Activated naive CD4-positive, alpha-beta T cell treated with anti-CD3 and anti-CD28 coated beads, Interleukin-2, amount 50 U/mL, for 72 hours (primary cell): Measurements from ENCODE around the gene RPN2. TPM values are rescaled to one million over a fixed set of nuclear protein-coding genes. Genes with fewer than 3 reads are reported as not detected.

Experiments
- ATAC-seq, 2 donors: fragments of 150-1000 bp; cut with Tn5 transposase; 2 replicates each; pipeline ENCODE4 v1.10.0; 2021; ENCODE audit warnings: mild to moderate bottlenecking in 2 of 2, moderate library complexity in 2 of 2
- DNase-seq, 2 donors: peaks; one replicate each; pipeline ENCODE4 v3.0.0; 2021 to 2022; ENCODE audit warnings: low spot score in 2 of 2
- H3K27ac Mint-ChIP-seq, 2 donors: one replicate each; pipeline ENCODE4 v1.8.0; 2022; ENCODE audit warnings: mild to moderate bottlenecking in 2 of 2, mixed read lengths in 2 of 2
- H3K36me3 Mint-ChIP-seq, 2 donors: one replicate each; pipeline ENCODE4 v1.8.0; 2022; ENCODE audit warnings: mixed read lengths in 2 of 2
- H3K9me3 Mint-ChIP-seq, 2 donors: one replicate each; pipeline ENCODE4 v1.8.0; 2022; ENCODE audit warnings: mixed read lengths in 2 of 2
- total RNA-seq, 2 donors: library from RNA; stranded (reverse); gene quantifications; one replicate each; pipeline ENCODE4 v1.2.3, GENCODE V29; 2022

The RPN2 gene
- total RNA-seq, 2 donors from 2014 or later = 104 to 132 TPM

DNA sequence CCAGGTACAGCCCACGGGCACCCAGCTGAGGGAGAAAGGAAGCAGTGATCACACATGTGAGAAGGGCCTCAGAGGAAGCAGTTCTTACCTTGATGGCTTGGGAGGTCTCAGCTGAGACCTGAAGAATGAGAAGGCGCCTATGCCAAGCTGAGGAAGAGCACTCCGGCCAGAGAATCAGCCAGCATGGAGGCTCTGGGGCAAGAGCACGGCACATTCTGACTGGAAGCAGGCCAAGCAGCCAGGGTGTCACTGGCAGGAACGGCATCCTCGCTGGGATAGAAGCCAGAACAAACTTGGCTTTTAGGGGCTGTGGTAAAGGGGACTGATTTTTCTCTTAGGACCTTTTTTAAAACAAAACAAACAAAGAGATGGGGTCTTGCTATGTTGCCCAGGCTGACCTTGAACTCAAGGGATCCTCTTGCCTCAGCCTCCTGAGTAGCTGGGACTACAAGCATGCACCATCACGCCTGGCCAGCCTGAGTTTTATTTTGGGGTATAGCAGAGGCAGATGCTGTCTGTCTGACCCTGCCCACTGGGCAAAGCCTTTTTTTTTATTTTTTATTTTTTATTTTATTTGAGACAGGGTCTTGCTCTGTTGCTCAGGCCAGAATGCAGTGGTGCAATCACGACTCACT is 64.9 kb downstream of the RPN2 start:
- peak overlapping the region in 1 of 2 donors; percentile 11 for H3K27ac Mint-ChIP-seq
- H3K9me3 Mint-ChIP-seq = no peaks in the 10 kb centered on the region
- DNase-seq (no peak), ATAC-seq (no peak)
- H3K36me3 Mint-ChIP-seq = peaks cover 11% of the 10 kb centered on the region in 2 donors

DNA sequence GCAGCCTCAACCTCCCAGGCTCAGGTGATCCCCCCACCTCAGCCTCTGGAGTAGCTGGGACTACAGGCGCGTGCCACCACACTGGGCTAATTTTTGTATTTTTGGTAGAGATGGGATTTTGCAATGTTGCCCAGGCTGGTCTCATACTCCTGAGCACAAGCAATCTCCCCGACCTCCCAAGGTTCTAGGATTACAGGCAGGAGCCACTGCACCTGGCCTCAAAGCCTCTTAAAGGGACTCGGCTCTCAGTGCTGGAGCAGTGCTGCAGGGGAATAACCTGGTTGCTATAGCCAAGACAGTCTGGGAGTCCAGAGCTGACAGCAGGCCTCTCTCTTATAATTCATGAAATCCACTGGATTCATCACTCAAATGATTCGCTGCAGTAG is 65.4 kb downstream of the RPN2 start:
- Mint-ChIP-seq H3K27ac (no peak overlapping the region), H3K36me3 (peaks cover 11% of the 10 kb centered on the region in 2 donors), H3K9me3 (no peaks in the 10 kb centered on the region)
- ATAC-seq (no peak), DNase-seq (no peak)

DNA sequence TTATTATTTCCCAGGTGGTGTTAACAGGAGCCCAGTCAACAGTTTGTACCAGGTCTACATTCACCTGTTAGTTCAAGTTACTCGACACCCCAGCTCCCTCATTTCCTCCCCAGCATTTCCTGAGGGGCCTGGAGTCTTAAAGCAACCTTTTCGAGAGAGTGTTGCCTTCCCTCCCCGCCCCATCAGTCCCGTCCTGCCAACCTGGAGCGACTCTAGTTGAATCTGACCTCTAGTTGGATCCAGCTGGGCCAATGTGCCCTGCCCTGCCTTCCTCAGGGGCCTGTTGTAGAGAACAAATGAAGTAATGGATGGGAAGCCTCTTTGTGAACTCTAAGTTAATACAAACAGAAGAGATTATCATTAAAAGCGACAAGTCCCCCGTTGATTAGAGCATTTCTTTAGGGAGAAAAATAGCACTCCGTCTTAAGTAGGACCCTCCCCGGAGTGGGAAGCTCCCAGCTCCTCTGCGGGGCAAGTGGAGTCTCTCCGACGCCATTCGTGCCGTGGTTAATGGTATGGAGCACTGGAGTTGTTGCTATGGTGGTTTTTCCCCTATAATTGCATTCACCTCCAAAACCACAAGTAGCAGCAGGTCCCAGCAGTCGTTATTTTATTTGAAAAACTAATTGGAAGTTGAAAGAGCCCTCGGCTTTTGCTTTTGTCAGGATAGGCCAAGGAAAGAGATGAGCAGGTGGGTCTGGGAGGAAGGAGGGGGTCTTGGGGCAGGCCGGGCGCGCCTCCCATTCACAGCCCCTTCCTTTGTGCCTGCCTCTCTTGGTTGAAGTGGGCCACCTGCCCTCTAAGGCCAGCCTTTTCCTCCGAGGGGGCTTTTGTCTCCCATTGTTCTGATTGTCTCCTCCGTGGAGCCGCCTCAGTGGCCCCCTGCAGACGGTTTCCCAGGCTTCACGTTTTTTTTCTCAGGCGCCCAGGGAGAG is 66.4 kb downstream of the RPN2 start:
- ATAC-seq = peak in 1 of 2 donors; percentile 15
- Mint-ChIP-seq H3K27ac (peak overlapping the region in 1 of 2 donors; percentile 31), H3K9me3 (no peaks in the 10 kb centered on the region), H3K36me3 (peaks cover 5 to 11% of the 10 kb centered on the region in 2 donors)
- no peak for DNase-seq

DNA sequence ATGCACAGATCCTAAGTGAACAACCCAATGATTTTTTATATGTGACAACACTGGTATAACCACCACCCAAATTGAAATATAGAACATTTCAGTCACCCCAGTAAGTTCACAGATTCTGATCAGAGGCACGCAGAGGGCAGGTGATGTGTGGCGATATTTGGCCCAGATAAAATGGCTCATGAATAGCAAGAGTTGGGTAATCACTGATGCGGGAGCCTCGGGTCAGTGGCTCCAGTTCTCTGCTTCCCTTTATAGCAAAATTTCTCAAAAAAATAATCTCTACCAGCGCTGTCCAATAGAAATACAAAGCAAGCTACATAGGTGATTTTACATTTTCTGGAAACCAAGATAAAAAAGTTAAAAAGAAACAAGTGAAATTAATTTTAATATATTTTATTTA is 67.6 kb downstream of the RPN2 start:
- no peak overlapping the region for H3K27ac Mint-ChIP-seq
- no peak for ATAC-seq

DNA sequence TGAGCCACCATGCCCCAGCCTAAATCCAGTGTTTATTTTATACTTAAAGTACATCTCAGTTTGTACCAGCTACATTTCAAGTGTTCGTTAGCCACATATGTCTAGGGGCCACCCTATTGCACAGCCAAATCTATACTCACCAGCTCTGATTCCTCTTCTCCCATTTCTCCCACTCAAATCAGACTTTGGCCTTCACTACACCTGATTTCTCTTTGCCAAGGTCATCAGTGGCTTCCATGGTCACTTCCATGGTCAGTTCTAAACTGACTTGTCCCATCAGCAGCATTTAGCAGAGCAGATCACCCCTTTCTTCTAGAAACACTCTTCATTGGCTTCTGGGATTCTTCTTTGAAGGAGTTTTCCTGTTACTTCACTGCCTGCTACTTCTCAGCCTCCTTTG is 68.4 kb downstream of the RPN2 start:
- ATAC-seq = no peak
- Mint-ChIP-seq H3K27ac (no peak overlapping the region), H3K36me3 (peaks cover 0 to 11% of the 10 kb centered on the region in 2 donors), H3K9me3 (no peaks in the 10 kb centered on the region)
- no peak for DNase-seq

More for the DNA sequence above, 67.6 kb downstream of the RPN2 start:
- Mint-ChIP-seq H3K36me3 (peaks cover 0 to 11% of the 10 kb centered on the region in 2 donors), H3K9me3 (no peaks in the 10 kb centered on the region)
- DNase-seq = no peak

DNA sequence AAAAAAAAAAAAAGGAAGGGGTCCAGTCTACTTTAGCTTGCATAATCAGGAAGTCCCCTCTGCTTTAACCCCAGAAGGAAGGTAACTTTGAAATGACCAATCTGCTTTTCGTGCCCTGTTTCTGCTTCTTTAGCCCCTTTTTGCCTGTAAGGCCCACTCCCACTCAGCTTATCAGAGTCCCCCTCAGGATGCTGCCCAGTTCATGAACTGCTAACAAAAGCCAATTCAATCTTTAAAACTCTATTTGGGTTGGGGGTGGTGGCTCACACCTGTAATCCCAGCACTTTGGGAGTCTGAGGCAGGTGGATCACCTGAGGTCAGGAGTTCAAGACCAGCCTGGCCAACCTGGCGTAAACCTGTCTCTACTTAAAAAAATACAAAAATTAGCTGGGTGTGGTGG is 70.2 kb downstream of the RPN2 start:
- Mint-ChIP-seq H3K9me3 (no peaks in the 10 kb centered on the region), H3K27ac (peak overlapping the region in 1 of 2 donors; percentile 3), H3K36me3 (no peaks in the 10 kb centered on the region)
- ATAC-seq (no peak), DNase-seq (no peak)

DNA sequence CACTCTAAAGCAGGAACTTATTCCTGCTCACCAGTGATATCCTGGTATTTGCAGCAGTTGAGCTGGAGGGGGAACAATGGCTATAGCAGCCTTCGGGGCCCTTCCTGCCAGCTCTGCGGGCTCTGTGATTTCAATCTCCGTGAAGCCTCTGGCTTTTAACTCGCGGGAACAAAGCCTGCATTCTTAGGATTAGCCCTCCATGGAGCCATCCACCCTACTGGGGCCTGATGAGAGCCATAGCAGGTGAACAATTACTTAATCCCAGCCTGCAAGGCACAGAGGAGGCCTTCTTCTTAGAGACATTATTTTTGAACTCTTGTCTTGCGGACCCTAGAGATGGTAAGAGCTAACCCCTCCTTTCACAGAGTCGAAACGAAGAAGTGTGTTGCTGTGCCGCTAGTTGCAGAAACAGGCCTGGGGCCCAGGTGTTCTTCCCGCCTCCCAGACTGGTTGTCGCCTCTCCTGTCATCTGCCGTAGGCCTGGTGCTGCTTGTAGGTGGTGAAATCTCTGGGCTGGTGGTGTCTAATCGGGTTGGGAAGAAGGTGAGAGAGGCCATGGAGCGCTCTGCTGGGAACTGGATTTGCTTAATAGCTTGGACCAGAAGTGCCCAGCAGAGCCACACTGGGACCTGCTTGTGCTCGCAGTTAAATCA is 72.8 kb downstream of the RPN2 start:
- Mint-ChIP-seq H3K36me3 (no peaks in the 10 kb centered on the region), H3K9me3 (no peaks in the 10 kb centered on the region), H3K27ac (peak overlapping the region; percentile 18 to 47)
- DNase-seq = no peak
- ATAC-seq = no peak

DNA sequence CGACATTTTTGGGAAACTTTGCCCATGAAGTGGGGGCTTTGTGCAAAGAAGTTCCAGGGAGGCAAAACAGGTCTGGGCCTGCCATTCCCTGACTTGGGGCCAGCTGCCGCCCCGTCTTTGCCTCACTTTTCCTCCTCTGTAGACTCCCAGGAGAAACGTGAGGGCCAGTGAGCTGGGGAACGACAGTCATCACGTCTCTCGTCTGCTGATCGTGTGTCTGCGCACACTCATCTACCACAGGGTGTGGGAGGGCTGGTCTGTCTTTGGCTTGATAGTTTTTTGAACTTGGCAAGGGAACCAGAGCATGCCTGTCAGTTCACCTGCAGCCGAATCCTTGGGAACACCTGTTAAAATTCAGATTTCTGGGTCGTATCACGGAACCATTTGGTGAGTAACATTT is 74.0 kb downstream of the RPN2 start:
- DNase-seq (no peak), ATAC-seq (no peak)
- Mint-ChIP-seq H3K9me3 (no peaks in the 10 kb centered on the region), H3K36me3 (no peaks in the 10 kb centered on the region), H3K27ac (no peak overlapping the region)

DNA sequence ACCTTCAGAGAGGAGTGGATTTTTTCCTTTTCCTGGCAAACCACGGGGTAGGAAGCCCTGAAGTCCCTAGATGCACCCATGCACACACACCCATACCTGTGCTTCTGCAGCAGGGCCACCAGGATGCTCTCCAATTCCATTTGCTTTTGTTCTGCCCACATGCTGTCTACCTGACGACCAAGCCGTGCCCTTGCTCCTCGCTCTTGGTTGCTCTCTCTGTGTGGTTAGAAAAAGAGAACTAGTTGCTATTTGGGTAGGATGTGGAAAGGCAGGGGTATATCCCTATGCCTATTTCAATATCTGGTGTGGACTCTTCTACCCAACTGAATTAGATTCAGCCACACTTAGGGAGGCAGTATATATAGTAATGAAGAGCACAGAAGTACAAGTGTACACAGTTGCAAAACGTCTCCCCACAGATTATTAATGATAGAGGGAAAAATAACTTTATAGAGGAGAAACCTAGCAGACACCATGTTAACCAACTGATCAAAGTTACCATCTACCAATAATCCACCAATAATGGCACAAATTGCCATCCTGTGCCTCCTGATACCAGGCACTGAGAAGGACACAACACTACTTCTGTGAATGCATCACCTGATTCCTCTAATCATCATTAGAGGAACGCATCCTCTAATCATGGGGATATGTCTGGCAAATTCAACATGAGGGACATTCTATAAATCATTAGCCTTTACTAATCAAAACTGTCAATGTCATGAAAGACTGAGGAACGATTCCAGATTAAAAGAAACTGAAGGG is 75.2 kb downstream of the RPN2 start:
- DNase-seq (no peak), ATAC-seq (no peak)
- H3K36me3 Mint-ChIP-seq = no peaks in the 10 kb centered on the region
- H3K9me3 Mint-ChIP-seq = no peaks in the 10 kb centered on the region
- no peak overlapping the region for H3K27ac Mint-ChIP-seq

DNA sequence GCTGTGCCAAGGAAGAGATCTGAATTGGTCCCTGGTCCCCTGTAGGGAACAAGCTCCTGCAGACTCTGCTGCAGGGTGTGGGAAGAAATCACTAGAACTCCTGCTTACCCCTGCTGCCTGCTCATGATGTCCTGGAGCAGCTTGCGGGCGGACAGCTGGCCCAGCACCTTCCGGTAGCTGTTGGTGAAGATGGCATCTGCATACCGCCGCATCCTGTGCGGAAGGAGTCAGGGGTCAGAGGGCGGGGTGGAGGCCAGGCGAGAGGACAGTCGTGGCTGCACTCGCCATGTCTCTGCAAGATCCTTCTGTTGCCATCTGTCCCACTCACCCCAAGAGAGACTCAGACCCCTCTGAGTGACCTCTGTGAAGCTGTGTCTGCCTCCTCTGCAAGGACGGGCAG is 77.2 kb downstream of the RPN2 start:
- Mint-ChIP-seq H3K9me3 (no peaks in the 10 kb centered on the region), H3K36me3 (no peaks in the 10 kb centered on the region), H3K27ac (no peak overlapping the region)
- DNase-seq = no peak
- peak in 1 of 2 donors; percentile 3 for ATAC-seq

DNA sequence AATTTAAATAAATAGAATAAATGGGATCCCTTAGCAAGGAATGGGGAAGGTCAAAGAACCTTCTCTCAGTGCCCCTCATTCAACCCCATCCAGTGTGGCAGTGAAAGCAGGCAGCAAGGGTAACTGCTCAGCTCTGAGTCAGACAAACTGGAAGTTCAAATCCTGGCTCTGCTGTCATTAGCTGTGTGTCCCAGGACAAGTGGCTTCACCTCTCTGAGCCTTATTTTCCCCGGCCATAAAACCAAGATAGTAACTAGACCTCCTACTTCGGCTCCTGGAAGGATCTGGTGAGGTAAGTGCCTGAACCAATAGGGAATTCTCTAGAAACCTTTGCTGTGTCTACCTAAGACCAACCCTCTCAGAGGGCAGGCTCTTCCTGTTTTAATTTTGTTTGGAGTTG is 78.4 kb downstream of the RPN2 start:
- Mint-ChIP-seq H3K27ac (no peak overlapping the region), H3K9me3 (no peaks in the 10 kb centered on the region), H3K36me3 (no peaks in the 10 kb centered on the region)
- ATAC-seq (no peak), DNase-seq (no peak)

DNA sequence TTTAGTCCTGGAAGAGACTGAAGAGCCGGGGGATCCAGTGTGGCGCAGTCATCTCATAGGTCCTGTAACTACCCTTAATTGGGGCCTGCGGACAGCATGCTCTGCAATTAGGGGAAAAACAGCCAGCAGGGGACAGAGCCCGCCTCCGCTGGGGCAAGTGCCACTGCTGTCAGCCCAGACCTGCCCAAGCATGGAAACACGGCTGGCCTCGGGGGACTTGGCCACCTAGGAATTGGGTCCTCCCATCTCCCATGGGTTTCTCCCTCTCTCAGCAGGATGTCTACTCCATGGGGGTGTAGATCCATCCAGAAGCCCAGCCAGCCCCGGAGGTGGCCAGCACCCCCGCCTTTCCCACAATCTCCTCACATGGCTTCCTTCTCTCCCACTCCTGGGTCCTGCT is 78.9 kb downstream of the RPN2 start:
- H3K9me3 Mint-ChIP-seq = no peaks in the 10 kb centered on the region
- DNase-seq (no peak), ATAC-seq (no peak)
- no peaks in the 10 kb centered on the region for H3K36me3 Mint-ChIP-seq
- H3K27ac Mint-ChIP-seq = peak overlapping the region in 1 of 2 donors; percentile 58

DNA sequence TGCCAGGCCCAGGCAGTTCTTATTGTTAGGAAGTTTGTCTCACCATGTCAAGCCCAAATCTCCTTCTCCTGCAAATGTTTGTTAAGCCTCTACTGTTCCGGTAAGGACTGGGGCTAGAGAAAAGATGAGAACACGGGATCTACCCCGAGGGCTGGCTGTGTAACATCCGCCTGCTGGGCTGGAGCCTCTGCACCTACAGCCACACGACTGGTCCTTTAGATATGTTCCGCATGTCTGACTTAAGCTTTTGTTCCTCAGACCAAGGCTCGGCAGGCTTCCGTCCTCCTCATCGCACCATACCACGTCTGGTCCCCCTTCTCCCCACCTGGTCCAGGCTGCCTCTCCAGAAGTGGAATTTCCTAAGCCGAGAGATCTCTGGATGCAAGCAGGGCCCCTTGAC is 79.9 kb downstream of the RPN2 start:
- Mint-ChIP-seq H3K9me3 (no peaks in the 10 kb centered on the region), H3K27ac (no peak overlapping the region), H3K36me3 (no peaks in the 10 kb centered on the region)
- ATAC-seq (no peak), DNase-seq (no peak)

DNA sequence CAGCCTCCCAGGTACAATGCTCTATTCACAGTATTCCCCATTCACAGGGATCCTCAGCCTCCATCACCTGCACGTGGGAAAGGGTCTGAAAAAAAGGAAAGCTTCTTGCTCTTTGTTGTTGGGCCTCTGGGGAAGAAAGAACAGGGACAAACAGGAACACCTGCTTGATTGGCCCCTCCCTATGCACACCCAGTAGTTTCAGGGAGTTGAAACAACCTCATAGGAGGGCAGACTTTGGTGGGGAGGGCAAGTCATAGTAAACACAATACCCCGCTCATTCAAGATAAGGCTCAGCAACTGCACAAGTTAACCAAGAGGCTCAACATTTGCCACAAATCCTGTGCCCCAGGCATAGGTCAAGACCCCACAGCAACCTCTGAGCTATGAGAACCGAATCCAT is 80.7 kb downstream of the RPN2 start:
- Mint-ChIP-seq H3K36me3 (no peaks in the 10 kb centered on the region), H3K27ac (peak overlapping the region in 1 of 2 donors; percentile 6), H3K9me3 (no peaks in the 10 kb centered on the region)
- DNase-seq = no peak
- no peak for ATAC-seq

DNA sequence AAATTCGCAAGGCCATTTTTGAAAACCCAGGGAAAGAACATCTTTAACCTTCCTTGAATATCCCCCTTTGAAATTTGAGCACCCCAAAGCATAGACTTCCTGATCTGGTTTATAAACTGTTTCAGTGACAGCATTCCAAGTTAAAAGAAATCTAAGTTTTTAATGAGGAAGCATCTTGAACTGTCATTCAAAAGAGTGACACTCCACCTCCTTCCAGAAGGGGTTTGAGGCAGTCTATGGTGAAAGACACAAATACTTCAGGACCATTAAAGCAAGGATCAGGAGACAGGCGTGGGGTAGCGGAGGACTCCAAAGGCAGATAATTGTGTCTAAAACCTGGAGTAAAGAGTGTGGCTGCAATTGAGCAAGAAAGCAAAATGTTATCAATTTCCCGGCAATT is 81.8 kb downstream of the RPN2 start:
- ATAC-seq = no peak
- no peaks in the 10 kb centered on the region for H3K9me3 Mint-ChIP-seq

DNA sequence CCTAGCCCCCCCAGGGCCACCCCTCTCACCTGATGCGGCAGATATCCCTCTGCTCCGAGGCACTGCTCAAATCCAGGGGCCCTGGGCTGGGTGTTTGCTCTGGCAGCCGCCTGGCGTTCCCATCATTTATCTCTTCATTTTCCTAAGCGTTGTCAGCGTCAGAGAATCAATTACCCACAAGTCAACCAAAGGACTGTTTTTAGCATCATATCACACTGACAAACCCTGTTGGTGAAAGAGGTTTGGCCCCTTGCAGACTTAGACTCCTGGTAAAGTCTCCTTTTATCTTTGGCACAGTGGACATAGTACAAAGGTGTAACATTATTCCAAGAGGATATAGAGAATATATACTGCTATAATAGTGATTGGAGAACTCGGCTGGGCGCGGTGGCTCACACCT is 82.6 kb downstream of the RPN2 start, which contains the start of gene GHRH:
TSS of gene GHRH (minus strand) at position 101 of the 400 bp plus-strand sequence. CDS start 4,925 bp downstream, outside the sequence.
- Mint-ChIP-seq H3K27ac (no peak within 1 kb of the TSS), H3K36me3 (no peaks in the 10 kb centered on the region), H3K9me3 (no peaks in the 10 kb centered on the region)
- DNase-seq (no peak), ATAC-seq (no peak)

More for the DNA sequence above, 81.8 kb downstream of the RPN2 start:
- no peak overlapping the region for H3K27ac Mint-ChIP-seq
- DNase-seq = no peak
- no peaks in the 10 kb centered on the region for H3K36me3 Mint-ChIP-seq
